SK-N-SH (cell line): ENCODE results near the gene SORCS3. TPM values are rescaled to one million over a fixed set of nuclear protein-coding genes. Genes with fewer than 3 reads are reported as not detected.

Experiments
- CTCF ChIA-PET: fragments of 300-600, 350-600 bp; formaldehyde crosslinking; extraction: SDS; loops from one replicate; lab custom pipeline; 2021; lab: Yijun Ruan, JAX
- POLR2A ChIA-PET: fragments of 350-600 bp; sonication (Branson Sonifier 250); formaldehyde crosslinking; extraction: SDS; loops from one replicate; lab custom pipeline; 2020; ENCODE audit warnings: antibody characterized with exemption, inconsistent platforms; lab: Yijun Ruan, JAX
- DNase-seq: peaks from one replicate; pipeline ENCODE4 v3.0.0; 2012
- H2AFZ ChIP-seq: fragments of 200-600 bp; sonication (generic); 2 replicates; pipeline ENCODE4 v1.8.1; 2016; ENCODE audit warnings: antibody characterized with exemption, mild to moderate bottlenecking, low read depth
- H3F3A ChIP-seq: fragments of 200-600 bp; sonication (generic); replicated peaks from 2 replicates; pipeline ENCODE3; 2016; ENCODE audit warnings: antibody characterized with exemption, mild to moderate bottlenecking; ENCODE audit not compliant: insufficient read depth
- H3K27ac ChIP-seq, 2 experiments: fragments of 200-500 bp in 1 of 2; fragments of 200-600 bp in 1 of 2; sonication (Bioruptor generic) in 1 of 2; sonication (generic), shearing (Covaris generic) in 1 of 2; 2 replicates each; pipeline versions ENCODE4 v1.5.1 to v1.6.1; 2014 to 2016; ENCODE audit warnings: low read depth in 2 of 2, inconsistent platforms in 1 of 2, low read length in 1 of 2, mild to moderate bottlenecking in 1 of 2, mixed read lengths in 1 of 2
- H3K27me3 ChIP-seq: fragments of 200-600 bp; sonication (generic), shearing (Covaris generic); 2 replicates; pipeline ENCODE4 v1.6.1; 2016; ENCODE audit warnings: mixed run types; ENCODE audit not compliant: insufficient read depth
- H3K36me3 ChIP-seq, 2 experiments: fragments of 200-500 bp in 1 of 2; fragments of 200-600 bp in 1 of 2; sonication (Bioruptor generic) in 1 of 2; sonication (generic) in 1 of 2; replicated peaks in 1 of 2; 2 replicates each; pipeline versions ENCODE3 to v1.5.1; 2014 to 2016; ENCODE audit warnings: low read length in 1 of 2, mild to moderate bottlenecking in 1 of 2; ENCODE audit not compliant: insufficient read depth in 2 of 2, control insufficient read depth in 1 of 2
- H3K4me1 ChIP-seq, 2 experiments: fragments of 200-500 bp in 1 of 2; fragments of 200-600 bp in 1 of 2; sonication (Bioruptor generic) in 1 of 2; sonication (generic), shearing (Covaris generic) in 1 of 2; 2 replicates each; pipeline versions ENCODE4 v1.5.1 to v1.6.1; 2014 to 2016; ENCODE audit warnings: low read depth in 1 of 2, low read length in 1 of 2, mixed run types in 1 of 2; ENCODE audit not compliant: insufficient read depth in 2 of 2, control insufficient read depth in 1 of 2
- H3K4me2 ChIP-seq: fragments of 200-600 bp; sonication (generic), shearing (Covaris generic); 2 replicates; pipeline ENCODE4 v1.6.1; 2017; ENCODE audit warnings: mixed run types
- H3K4me3 ChIP-seq, 2 experiments: fragments of 200-500 bp in 1 of 2; fragments of 200-600 bp in 1 of 2; sonication (Bioruptor generic) in 1 of 2; sonication (generic), shearing (Covaris generic) in 1 of 2; 2 replicates each; pipeline versions ENCODE4 v1.5.1 to v1.8.1; 2014 to 2016; ENCODE audit warnings: low read depth in 2 of 2, inconsistent platforms in 1 of 2, low read length in 1 of 2, mild to moderate bottlenecking in 1 of 2, mixed read lengths in 1 of 2, moderate library complexity in 1 of 2
- H3K79me2 ChIP-seq: fragments of 200-600 bp; sonication (generic); 2 replicates; pipeline ENCODE4 v1.8.1; 2017; ENCODE audit warnings: mild to moderate bottlenecking; ENCODE audit not compliant: insufficient read depth
- H3K9ac ChIP-seq: fragments of 200-600 bp; sonication (generic); 2 replicates; pipeline ENCODE4 v1.6.1; 2017; ENCODE audit warnings: mixed run types
- H3K9me2 ChIP-seq: fragments of 200-600 bp; sonication (generic); 2 replicates; pipeline ENCODE4 v1.6.1; 2017; ENCODE audit warnings: mixed run types
- H3K9me3 ChIP-seq: fragments of 200-600 bp; sonication (generic); 2 replicates; pipeline ENCODE4 v1.6.1; 2017; ENCODE audit warnings: mixed run types, mild to moderate bottlenecking, moderate library complexity
- H4K20me1 ChIP-seq: fragments of 200-600 bp; sonication (generic); 2 replicates; pipeline ENCODE4 v1.6.1; 2017; ENCODE audit warnings: mild to moderate bottlenecking, mixed run types; ENCODE audit not compliant: insufficient read depth
- FOXM1 ChIP-seq: IDR thresholded peaks from 2 replicates; pipeline ENCODE4 v1.4.0; 2012; ENCODE audit warnings: low read depth, mild to moderate bottlenecking
- MEF2A ChIP-seq: IDR thresholded peaks from 2 replicates; pipeline ENCODE4 v1.4.0; 2012; ENCODE audit warnings: low read depth, borderline replicate concordance
- RCOR1 ChIP-seq: fragments of 150-350 bp; IDR thresholded peaks from 2 replicates; pipeline ENCODE4 v1.6.1; 2017; ENCODE audit warnings: antibody characterized with exemption, low read length
- REST ChIP-seq: IDR thresholded peaks from 2 replicates; pipeline ENCODE4 v1.6.1; 2012; ENCODE audit warnings: mild to moderate bottlenecking, low read depth, low read length, moderate library complexity
- RXRA ChIP-seq: IDR thresholded peaks from 2 replicates; pipeline ENCODE4 v1.4.0; 2012; ENCODE audit warnings: low read depth, mild to moderate bottlenecking, borderline replicate concordance
- SMC3 ChIP-seq: IDR thresholded peaks from 2 replicates; pipeline ENCODE4 v1.6.1; 2012; ENCODE audit warnings: low read depth, low read length, improper control_type of control experiment
- TAF1 ChIP-seq: IDR thresholded peaks from 2 replicates; pipeline ENCODE4 v1.6.1; 2012; ENCODE audit warnings: low read depth, mild to moderate bottlenecking, low read length, moderate library complexity, borderline replicate concordance
- TCF12 ChIP-seq: IDR thresholded peaks from 2 replicates; pipeline ENCODE4 v1.4.0; 2012
- TEAD4 ChIP-seq: IDR thresholded peaks from 2 replicates; pipeline ENCODE4 v1.4.0; 2012; ENCODE audit warnings: mild to moderate bottlenecking, borderline replicate concordance; ENCODE audit not compliant: insufficient read depth
- ZBTB33 ChIP-seq: IDR thresholded peaks from 2 replicates; pipeline ENCODE4 v1.4.0; 2012; ENCODE audit warnings: low read depth, borderline replicate concordance
- WGBS: methylation state at CpG from one replicate; pipeline ENCODE4 v1.1.6; 2017; ENCODE audit warnings: low lambda C conversion rate; 5-methylcytosine and 5-hydroxymethylcytosine counted together
- polyA plus RNA-seq, 3 experiments: library from polyadenylated mRNA; depleted of rRNA; stranded (reverse); fragments of >200 nt; gene quantifications; 2 replicates each; pipeline ENCODE4 v1.2.3, GENCODE V29; 2012

SORCS3 gene
- polyA plus RNA-seq, 1 of the 3 experiments (the other 2 are of a cell fraction), result not detected

GRCh38 chr10:104617831-104618230 is 23.3 kb upstream of the SORCS3 start:
- CTCF ChIA-PET, result interaction anchor here (0.9 to 1.9 kb wide), 3 partner anchors 37 to 265 kb away, joined by 3 to 20 read pairs (median 3); no protein-coding TSS in a partner anchor
- 17% methylated on average over 2 of the region's 2 CpGs for WGBS

More at GRCh38 chr10:104617831-104618230, 23.3 kb upstream of the SORCS3 start:
- Histone ChIP-seq H3K4me1 (no peaks in the 10 kb centered on the region), H3K9me2 (no peaks in the 10 kb centered on the region), H3K9me3 (no peaks in the 10 kb centered on the region), H3K36me3 (no peaks in the 10 kb centered on the region), H2AFZ (no peak overlapping the region), H3K79me2 (no peaks in the 10 kb centered on the region), H3K4me2 (no peak overlapping the region), H3F3A (no peaks in the 10 kb centered on the region), H3K4me3 (no peak overlapping the region), H3K9ac (no peak overlapping the region), H4K20me1 (no peaks in the 10 kb centered on the region), H3K27me3 (no peaks in the 10 kb centered on the region; the same call in 1 of the 2 replicates), H3K27ac (no peak overlapping the region)
- DNase-seq, result no peak
- POLR2A ChIA-PET, result no interaction called here
- TF ChIP-seq RXRA (no peak), ZBTB33 (no peak), RCOR1 (no peak), REST (no peak), MEF2A (no peak), FOXM1 (no peak), TCF12 (no peak), TAF1 (no peak), SMC3 (no peak), TEAD4 (no peak)
